ENCODE measurements around the gene KIF2C. TPM values are rescaled to one million over a fixed set of nuclear protein-coding genes. Genes with fewer than 3 reads are reported as not detected.

Gene KIF2C
- total and polyA plus RNA-seq, 9 of the 15 experiments (the other 6 are each of a cell fraction or from before 2014, with no cell fraction given): 84.9 to 226 (median 169) TPM

DNA sequence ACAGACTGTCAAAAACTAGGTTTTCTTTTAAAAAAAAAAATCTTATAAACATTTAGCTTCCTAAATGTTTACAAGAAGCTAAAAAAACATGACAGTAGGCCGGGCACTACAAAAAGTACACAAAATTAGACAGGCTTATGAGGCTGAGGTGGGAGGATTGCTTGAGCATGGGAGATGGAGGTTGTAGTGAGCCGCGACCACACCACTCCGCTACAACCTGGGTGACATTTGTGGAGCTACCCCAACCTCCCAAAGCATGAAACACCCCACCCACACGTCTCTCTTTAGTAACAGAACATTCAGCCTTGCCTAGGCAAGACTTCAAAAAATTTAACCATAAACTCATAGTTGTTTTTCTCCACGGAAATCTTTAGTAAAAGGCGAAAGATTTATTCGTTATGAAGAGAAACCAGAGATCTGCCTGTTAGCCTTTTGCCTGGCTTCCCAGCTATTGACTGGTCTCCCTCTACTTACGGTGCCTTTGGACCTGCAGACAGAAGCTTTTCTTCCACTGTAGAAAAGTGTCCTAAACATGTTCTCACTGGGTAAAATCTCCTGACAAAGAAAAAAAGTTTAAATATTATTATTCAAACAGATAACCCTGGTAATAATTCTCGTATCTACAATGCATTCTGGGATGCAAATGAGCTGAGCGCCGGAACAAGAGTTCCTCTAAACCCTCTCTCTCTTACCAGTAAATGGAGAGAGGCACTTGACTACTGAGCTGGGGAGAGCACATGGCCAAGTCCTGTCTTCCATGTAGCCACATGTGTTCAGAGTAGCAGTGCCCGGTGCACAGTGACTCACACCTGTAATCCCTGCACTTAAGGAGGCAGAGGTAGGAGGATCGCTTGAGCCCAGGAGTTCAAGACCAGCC is 17.9 kb upstream of the KIF2C start (continued):
- TF ChIP-seq MEF2D (tag; conservative IDR thresholded peaks at IDR 0.05; ENCODE audit: low read depth): peak; percentile 77
- TF ChIP-seq ARID2 (IDR thresholded peaks at IDR 0.05): peak; percentile 80; the same call in 1 of the 2 replicates
- peak; percentile 87; the same call in 1 of the 2 replicates for TF ChIP-seq ZNF76 (CRISPR knock-in tag; IDR thresholded peaks at IDR 0.05; ENCODE audit: borderline replicate concordance)
- no peak; the same call in 1 of the 2 replicates for TF ChIP-seq SMARCC2 (IDR thresholded peaks at IDR 0.05; ENCODE audit: low read depth)
- peak; percentile 72; the same call in 1 of the 2 replicates for TF ChIP-seq ZNF134 (CRISPR knock-in tag; conservative IDR thresholded peaks at IDR 0.05)
- TF ChIP-seq MEIS2 (IDR thresholded peaks at IDR 0.05; ENCODE audit: partially characterized antibody): peak; percentile 33
- TF ChIP-seq MYNN (IDR thresholded peaks at IDR 0.05): peak; percentile 97
- TF ChIP-seq MYNN (CRISPR knock-in tag; IDR thresholded peaks at IDR 0.05): no peak
- TF ChIP-seq, protein P1, sequence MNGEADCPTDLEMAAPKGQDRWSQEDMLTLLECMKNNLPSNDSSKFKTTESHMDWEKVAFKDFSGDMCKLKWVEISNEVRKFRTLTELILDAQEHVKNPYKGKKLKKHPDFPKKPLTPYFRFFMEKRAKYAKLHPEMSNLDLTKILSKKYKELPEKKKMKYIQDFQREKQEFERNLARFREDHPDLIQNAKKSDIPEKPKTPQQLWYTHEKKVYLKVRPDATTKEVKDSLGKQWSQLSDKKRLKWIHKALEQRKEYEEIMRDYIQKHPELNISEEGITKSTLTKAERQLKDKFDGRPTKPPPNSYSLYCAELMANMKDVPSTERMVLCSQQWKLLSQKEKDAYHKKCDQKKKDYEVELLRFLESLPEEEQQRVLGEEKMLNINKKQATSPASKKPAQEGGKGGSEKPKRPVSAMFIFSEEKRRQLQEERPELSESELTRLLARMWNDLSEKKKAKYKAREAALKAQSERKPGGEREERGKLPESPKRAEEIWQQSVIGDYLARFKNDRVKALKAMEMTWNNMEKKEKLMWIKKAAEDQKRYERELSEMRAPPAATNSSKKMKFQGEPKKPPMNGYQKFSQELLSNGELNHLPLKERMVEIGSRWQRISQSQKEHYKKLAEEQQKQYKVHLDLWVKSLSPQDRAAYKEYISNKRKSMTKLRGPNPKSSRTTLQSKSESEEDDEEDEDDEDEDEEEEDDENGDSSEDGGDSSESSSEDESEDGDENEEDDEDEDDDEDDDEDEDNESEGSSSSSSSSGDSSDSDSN (IDR thresholded peaks at IDR 0.05; ENCODE audit: borderline replicate concordance in 1 of 2, low read depth in 2 of 2, low read length in 2 of 2): no peak
- peak; percentile 87 for TF ChIP-seq FOXJ3 (CRISPR knock-in tag; IDR thresholded peaks at IDR 0.05)
- TF ChIP-seq MYBL2 (IDR thresholded peaks at IDR 0.05; ENCODE audit: low read depth): peak; percentile 51
- no peak for TF ChIP-seq MYBL2 (CRISPR knock-in tag; IDR thresholded peaks at IDR 0.05; ENCODE audit: borderline replicate concordance)
- TF ChIP-seq ZNF146 (CRISPR knock-in tag; IDR thresholded peaks at IDR 0.05; ENCODE audit: unreplicated experiment): peak; percentile 72
- TF ChIP-seq PHF20 (IDR thresholded peaks at IDR 0.05; ENCODE audit: partially characterized antibody): peak; percentile 81
- peak; percentile 100 for TF ChIP-seq GTF2E2 (tag; IDR thresholded peaks at IDR 0.05)
- TF ChIP-seq TSC22D4 (tag; IDR thresholded peaks at IDR 0.05): no peak
- TF ChIP-seq, protein P2, sequence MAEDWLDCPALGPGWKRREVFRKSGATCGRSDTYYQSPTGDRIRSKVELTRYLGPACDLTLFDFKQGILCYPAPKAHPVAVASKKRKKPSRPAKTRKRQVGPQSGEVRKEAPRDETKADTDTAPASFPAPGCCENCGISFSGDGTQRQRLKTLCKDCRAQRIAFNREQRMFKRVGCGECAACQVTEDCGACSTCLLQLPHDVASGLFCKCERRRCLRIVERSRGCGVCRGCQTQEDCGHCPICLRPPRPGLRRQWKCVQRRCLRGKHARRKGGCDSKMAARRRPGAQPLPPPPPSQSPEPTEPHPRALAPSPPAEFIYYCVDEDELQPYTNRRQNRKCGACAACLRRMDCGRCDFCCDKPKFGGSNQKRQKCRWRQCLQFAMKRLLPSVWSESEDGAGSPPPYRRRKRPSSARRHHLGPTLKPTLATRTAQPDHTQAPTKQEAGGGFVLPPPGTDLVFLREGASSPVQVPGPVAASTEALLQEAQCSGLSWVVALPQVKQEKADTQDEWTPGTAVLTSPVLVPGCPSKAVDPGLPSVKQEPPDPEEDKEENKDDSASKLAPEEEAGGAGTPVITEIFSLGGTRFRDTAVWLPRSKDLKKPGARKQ (CRISPR knock-in tag; IDR thresholded peaks at IDR 0.05): no peak
- TF ChIP-seq HSF4 (CRISPR knock-in tag; IDR thresholded peaks at IDR 0.05; ENCODE audit: borderline replicate concordance): 0 out of 2 replicates have a peak, but pooled peaks have one; percentile 20
- peak; percentile 99 for TF ChIP-seq PHTF2 (CRISPR knock-in tag; IDR thresholded peaks at IDR 0.05)
- peak; percentile 100 for TF ChIP-seq RUNX1 (IDR thresholded peaks at IDR 0.05; ENCODE audit: low read depth)
- TF ChIP-seq, protein P3, sequence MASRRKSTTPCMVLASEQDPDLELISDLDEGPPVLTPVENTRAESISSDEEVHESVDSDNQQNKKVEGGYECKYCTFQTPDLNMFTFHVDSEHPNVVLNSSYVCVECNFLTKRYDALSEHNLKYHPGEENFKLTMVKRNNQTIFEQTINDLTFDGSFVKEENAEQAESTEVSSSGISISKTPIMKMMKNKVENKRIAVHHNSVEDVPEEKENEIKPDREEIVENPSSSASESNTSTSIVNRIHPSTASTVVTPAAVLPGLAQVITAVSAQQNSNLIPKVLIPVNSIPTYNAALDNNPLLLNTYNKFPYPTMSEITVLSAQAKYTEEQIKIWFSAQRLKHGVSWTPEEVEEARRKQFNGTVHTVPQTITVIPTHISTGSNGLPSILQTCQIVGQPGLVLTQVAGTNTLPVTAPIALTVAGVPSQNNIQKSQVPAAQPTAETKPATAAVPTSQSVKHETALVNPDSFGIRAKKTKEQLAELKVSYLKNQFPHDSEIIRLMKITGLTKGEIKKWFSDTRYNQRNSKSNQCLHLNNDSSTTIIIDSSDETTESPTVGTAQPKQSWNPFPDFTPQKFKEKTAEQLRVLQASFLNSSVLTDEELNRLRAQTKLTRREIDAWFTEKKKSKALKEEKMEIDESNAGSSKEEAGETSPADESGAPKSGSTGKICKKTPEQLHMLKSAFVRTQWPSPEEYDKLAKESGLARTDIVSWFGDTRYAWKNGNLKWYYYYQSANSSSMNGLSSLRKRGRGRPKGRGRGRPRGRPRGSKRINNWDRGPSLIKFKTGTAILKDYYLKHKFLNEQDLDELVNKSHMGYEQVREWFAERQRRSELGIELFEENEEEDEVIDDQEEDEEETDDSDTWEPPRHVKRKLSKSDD (conservative IDR thresholded peaks at IDR 0.05; ENCODE audit: low read length): peak; percentile 98
- TF ChIP-seq NONO (IDR thresholded peaks at IDR 0.05; ENCODE audit: low read depth in 2 of 2, low read length in 1 of 2): peak; percentile 85 to 97

Measured in K562 (cell line).